SU-DHL-6 (cell line): ENCODE data around the gene SLC2A3.

Experiments used
- EZH2phosphoT487 ChIP-seq: fragments of 200-600 bp; sonication (generic), shearing (Covaris generic); conservative IDR thresholded peaks from 2 replicates; pipeline ENCODE4 v1.6.1; 2018; ENCODE audit warnings: mild to moderate bottlenecking, antibody characterized with exemption, low read length, moderate library complexity, mixed read lengths
- TF ChIP-seq, protein P1 (sequence below): fragments of 200-600 bp; sonication (generic); IDR thresholded peaks from one replicate; pipeline ENCODE4 v1.5.1; 2017; ENCODE audit warnings: antibody characterized with exemption, mild to moderate bottlenecking, low read length, moderate library complexity; ENCODE audit not compliant: insufficient read depth, poor library complexity, severe bottlenecking

- TF ChIP-seq, protein P1, sequence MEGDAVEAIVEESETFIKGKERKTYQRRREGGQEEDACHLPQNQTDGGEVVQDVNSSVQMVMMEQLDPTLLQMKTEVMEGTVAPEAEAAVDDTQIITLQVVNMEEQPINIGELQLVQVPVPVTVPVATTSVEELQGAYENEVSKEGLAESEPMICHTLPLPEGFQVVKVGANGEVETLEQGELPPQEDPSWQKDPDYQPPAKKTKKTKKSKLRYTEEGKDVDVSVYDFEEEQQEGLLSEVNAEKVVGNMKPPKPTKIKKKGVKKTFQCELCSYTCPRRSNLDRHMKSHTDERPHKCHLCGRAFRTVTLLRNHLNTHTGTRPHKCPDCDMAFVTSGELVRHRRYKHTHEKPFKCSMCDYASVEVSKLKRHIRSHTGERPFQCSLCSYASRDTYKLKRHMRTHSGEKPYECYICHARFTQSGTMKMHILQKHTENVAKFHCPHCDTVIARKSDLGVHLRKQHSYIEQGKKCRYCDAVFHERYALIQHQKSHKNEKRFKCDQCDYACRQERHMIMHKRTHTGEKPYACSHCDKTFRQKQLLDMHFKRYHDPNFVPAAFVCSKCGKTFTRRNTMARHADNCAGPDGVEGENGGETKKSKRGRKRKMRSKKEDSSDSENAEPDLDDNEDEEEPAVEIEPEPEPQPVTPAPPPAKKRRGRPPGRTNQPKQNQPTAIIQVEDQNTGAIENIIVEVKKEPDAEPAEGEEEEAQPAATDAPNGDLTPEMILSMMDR: no peak
- TF ChIP-seq EZH2phosphoT487: no peak
Measured at GRCh38 chr12:7923241-7924236, 12.4 kb downstream of the SLC2A3 start.
